ENCODE results near the gene STK11IP. TPM values are rescaled to one million over a fixed set of nuclear protein-coding genes. Genes with fewer than 3 reads are reported as not detected.

Gene STK11IP
- total RNA-seq, 1 experiment from 2014 or later, result 39.9 TPM

DNA sequence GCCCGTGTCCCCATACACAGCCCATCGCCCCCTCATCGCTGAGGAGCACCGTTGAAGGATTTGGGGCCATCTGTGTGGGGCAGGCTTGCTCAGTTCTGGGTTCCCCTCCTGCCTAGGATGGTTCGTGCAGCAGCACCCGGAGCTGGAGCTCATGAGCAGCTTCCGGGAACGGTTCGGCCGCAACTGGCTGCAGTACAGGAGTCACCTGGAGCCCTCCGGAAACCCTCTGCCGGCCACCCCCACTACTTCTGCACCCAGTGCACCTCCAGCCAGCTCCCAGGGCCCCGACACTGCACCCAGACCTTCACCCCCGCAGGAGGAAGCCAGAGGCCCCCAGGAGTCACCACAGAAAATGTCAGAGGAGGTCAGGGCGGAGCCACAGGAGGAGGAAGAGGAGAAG lies 10.3 kb downstream of the STK11IP start:
- H3K27ac Mint-ChIP-seq, result no peak overlapping the region
- POLR2A ChIA-PET, result no interaction called here
- peaks cover 19% of the 10 kb centered on the region for H3K36me3 Mint-ChIP-seq
- no peaks in the 10 kb centered on the region for H3K9me3 Mint-ChIP-seq
- TF ChIP-seq PRRX2 (CRISPR knock-in tag; IDR thresholded peaks at IDR 0.05) (no peak), ZNF512 (CRISPR knock-in tag; IDR thresholded peaks at IDR 0.05; ENCODE audit: borderline replicate concordance) (no peak), OVOL2 (CRISPR knock-in tag; IDR thresholded peaks at IDR 0.05; ENCODE audit: borderline replicate concordance) (no peak), RORB (CRISPR knock-in tag; IDR thresholded peaks at IDR 0.05) (no peak), IRF2 (CRISPR knock-in tag; IDR thresholded peaks at IDR 0.05; ENCODE audit: borderline replicate concordance, low read depth) (no peak), CREB1 (CRISPR knock-in tag; IDR thresholded peaks at IDR 0.05) (no peak), ELF4 (CRISPR knock-in tag; IDR thresholded peaks at IDR 0.05; ENCODE audit: low read depth) (no peak), SMAD4 (CRISPR knock-in tag; IDR thresholded peaks at IDR 0.05) (no peak), EMX1 (CRISPR knock-in tag; IDR thresholded peaks at IDR 0.05) (no peak)
- TF ChIP-seq, protein P1, sequence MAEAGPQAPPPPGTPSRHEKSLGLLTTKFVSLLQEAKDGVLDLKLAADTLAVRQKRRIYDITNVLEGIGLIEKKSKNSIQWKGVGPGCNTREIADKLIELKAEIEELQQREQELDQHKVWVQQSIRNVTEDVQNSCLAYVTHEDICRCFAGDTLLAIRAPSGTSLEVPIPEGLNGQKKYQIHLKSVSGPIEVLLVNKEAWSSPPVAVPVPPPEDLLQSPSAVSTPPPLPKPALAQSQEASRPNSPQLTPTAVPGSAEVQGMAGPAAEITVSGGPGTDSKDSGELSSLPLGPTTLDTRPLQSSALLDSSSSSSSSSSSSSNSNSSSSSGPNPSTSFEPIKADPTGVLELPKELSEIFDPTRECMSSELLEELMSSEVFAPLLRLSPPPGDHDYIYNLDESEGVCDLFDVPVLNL (CRISPR knock-in tag; IDR thresholded peaks at IDR 0.05; ENCODE audit: borderline replicate concordance, low read depth), result no peak
- CTCF ChIA-PET, result interaction anchor here (1.1 kb wide), 1 partner anchor 11 kb away, joined by 4 read pairs; no protein-coding TSS in a partner anchor
- no peaks in the 10 kb centered on the region for H3K4me1 Mint-ChIP-seq
- no peak for DNase-seq (ENCODE audit: low spot score)
- H3K27me3 Mint-ChIP-seq (ENCODE audit: low read depth), result no peaks in the 10 kb centered on the region
- ATAC-seq, result no peak
- H3K4me3 Mint-ChIP-seq, result no peak overlapping the region

- peak; percentile 17; the same call in 1 of the 2 replicates for ATAC-seq
- POLR2A ChIA-PET, result no interaction called here
Measured at GRCh38 chr2:219608399-219608964, 10.8 kb downstream of the STK11IP start.

More at GRCh38 chr2:219608399-219608964, 10.8 kb downstream of the STK11IP start:
- TF ChIP-seq, protein P2, sequence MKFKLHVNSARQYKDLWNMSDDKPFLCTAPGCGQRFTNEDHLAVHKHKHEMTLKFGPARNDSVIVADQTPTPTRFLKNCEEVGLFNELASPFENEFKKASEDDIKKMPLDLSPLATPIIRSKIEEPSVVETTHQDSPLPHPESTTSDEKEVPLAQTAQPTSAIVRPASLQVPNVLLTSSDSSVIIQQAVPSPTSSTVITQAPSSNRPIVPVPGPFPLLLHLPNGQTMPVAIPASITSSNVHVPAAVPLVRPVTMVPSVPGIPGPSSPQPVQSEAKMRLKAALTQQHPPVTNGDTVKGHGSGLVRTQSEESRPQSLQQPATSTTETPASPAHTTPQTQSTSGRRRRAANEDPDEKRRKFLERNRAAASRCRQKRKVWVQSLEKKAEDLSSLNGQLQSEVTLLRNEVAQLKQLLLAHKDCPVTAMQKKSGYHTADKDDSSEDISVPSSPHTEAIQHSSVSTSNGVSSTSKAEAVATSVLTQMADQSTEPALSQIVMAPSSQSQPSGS (CRISPR knock-in tag; IDR thresholded peaks at IDR 0.05; ENCODE audit: borderline replicate concordance, low read depth), result no peak
- no peak for TF ChIP-seq ZNF512 (CRISPR knock-in tag; IDR thresholded peaks at IDR 0.05; ENCODE audit: borderline replicate concordance)
- no peak for TF ChIP-seq ZNF423 (CRISPR knock-in tag; IDR thresholded peaks at IDR 0.05)
- TF ChIP-seq ZNF532 (CRISPR knock-in tag; IDR thresholded peaks at IDR 0.05; ENCODE audit: borderline replicate concordance), result no peak
- no peak for TF ChIP-seq ARID4B (CRISPR knock-in tag; IDR thresholded peaks at IDR 0.05; ENCODE audit: borderline replicate concordance)
- TF ChIP-seq ZNF138 (CRISPR knock-in tag; conservative IDR thresholded peaks at IDR 0.05), result no peak
- H3K27ac Mint-ChIP-seq, result no peak overlapping the region
- H3K36me3 Mint-ChIP-seq, result peaks cover 19% of the 10 kb centered on the region
- no peaks in the 10 kb centered on the region for H3K9me3 Mint-ChIP-seq
- no peaks in the 10 kb centered on the region for H3K27me3 Mint-ChIP-seq (ENCODE audit: low read depth)
- no peak overlapping the region for H3K4me3 Mint-ChIP-seq
- DNase-seq (ENCODE audit: low spot score), result no peak
- H3K4me1 Mint-ChIP-seq, result no peaks in the 10 kb centered on the region
- CTCF ChIA-PET, result no interaction called here
